RPMI7951 (cell line): Measurements from ENCODE around the gene COPS7A. TPM values are rescaled to one million over a fixed set of nuclear protein-coding genes. Genes with fewer than 3 reads are reported as not detected.

Experiments used
- DNase-seq: peaks from one replicate; pipeline ENCODE4 v3.0.0-alpha.2; 2012; ENCODE audit warnings: low read depth
- total RNA-seq: library from RNA; depleted of rRNA; stranded (reverse); fragments of >200 nt; shearing (Covaris generic); gene quantifications from 2 replicates; pipeline ENCODE4 v1.2.3, GENCODE V29; 2014

Gene COPS7A
- total RNA-seq, 1 experiment from 2014 or later, result 63.3 TPM

DNA sequence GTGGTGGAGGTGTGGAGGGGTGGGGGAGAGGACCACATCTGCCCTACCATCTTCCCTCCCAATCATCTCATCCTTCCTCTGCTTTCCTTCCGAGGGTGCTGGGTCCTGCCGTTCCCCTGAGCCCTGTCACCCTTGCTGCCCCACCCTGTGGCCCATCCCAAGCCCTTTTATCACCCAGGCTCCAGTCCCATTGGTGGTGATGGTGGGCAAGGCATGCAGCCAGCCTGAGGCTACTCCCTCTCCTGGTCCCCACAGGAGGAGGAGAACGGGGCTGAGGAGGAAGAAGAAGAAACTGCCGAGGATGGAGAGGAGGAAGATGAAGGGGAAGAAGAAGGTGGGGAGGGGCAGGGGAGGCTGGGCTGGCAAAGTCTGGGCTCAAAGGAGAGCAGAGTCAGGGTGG lies 45.8 kb downstream of the COPS7A start:
- DNase-seq, result no peak

DNA sequence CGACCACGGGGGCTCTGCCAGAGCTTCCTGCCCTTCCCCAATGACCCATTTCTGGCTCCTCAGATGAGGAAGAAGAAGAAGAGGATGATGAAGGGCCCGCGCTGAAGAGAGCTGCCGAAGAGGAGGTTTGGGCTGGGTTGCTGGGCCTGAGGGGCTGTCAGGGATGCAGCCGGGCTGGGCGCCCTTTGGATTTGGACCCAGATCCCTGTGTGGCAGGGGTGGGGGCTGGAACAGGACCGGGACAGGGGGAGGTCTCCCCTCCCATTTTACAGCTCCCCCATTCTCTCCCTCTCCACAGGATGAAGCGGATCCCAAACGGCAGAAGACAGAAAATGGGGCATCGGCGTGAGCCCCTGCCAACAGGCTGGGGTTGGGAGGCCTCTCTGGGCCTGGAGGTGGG lies 46.2 kb downstream of the COPS7A start:
- no peak for DNase-seq

GRCh38 chr12:6770600-6770999 lies 46.8 kb downstream of the COPS7A start:
- DNase-seq, result no peak

DNA sequence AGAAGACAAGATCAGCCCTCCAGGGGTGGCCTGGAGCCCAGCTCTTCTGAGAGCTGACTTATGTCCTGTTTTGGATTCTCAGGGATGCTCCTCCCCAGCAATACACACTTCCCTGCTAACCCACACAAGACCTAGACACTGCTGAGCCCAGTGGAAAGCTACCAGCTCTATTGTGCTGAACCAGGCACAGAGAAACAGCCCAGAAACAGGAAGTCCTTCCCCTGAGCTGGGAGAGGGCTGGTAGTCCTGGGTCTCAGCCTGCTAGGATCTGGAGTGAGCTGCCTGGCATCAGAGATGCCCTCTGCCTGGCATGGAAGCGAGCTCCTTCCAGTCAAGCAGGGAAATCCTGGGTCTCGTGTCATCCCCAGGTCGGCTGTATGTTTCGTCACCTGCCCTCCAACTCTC lies 47.2 kb downstream of the COPS7A start:
- DNase-seq, result no peak

DNA sequence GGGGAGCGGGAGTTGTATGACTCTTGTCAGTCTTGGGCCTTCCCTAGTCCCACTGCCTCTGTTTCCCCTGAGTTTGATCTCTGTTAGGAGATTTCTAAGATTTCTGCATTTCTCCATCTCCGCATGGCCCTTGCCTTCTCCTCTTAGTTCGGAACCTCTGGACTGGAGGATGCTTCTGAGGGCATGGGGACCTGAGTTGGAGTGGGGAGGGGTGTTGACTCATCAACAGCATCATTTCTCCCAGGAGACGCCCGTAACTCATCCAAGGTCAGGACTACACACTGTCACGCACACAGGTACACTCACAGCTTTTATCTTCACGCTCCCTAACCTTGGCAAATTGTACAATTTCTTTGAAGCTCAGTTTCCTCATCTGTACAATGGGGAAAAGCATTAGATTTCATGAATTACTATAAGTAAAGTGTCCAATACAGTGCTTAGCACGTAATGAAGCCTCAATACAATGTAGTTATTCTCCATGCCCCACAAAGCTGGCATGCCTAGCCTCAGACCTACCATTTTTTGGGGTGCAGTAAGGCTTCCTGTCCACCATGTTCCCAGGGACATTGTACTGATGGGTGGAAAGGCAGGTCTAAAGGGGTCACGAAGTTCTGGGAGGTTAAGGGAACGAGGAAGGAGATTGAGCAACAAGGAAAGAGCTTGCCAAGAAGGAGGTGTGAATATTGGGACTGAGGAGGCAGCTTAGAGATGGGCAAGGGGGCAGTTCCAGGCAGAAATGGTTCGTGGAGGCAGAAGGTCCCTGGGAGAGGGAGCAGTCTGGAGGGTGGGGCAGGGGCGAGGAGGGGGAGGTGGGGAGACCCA lies 47.9 kb downstream of the COPS7A start:
- no peak for DNase-seq

DNA sequence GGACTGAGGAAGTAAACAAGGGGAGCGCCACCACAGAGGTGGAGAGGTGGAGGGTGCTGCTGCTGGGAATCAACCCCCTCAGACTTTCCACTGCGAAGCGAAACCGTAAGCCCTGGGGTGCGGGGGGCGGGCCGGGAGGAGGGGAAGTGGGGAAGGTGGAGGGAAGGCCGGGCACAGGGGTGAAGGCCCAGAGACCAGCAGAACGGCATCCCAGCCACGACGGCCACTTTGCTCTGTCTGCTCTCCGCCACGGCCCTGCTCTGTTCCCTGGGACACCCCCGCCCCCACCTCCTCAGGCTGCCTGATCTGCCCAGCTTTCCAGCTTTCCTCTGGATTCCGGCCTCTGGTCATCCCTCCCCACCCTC lies 48.5 kb downstream of the COPS7A start, which contains the start of gene LAG3:
Gene LAG3 (plus strand): TSS at position 190 of the 365 bp plus-strand sequence. CDS start 333 bp downstream, outside the sequence.
- DNase-seq, result no peak

DNA sequence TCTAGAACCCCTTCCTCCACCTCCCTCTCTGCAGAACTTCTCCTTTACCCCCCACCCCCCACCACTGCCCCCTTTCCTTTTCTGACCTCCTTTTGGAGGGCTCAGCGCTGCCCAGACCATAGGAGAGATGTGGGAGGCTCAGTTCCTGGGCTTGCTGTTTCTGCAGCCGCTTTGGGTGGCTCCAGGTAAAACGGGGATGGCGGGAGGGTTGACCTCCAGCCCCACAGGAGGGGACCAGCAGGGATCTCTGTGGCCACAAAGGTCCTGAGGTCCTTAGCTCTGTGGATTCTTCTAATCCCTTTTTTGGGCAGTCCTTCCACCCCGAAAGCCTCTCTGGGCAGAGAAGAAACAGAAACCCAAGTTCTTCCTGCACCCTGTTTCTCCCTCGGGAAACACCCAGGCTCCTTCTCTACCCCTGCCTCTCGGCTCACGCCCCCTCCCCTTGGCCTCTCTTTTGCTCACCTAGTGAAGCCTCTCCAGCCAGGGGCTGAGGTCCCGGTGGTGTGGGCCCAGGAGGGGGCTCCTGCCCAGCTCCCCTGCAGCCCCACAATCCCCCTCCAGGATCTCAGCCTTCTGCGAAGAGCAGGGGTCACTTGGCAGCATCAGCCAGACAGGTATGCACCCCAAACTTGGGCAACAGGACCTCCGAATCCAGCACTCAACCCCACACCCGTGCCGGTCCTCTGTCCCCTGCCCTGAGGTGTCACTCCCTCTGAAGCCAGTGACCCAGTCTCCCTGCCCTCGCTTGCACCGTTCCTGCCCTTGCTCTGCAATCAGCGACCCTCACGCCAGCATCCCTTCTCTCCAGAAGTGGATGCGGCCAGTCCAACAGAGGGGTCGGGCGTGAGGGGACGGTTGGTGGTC lies 49.1 kb downstream of the COPS7A start:
- no peak for DNase-seq

GRCh38 chr12:6773590-6774351 lies 49.9 kb downstream of the COPS7A start:
- DNase-seq, result no peak

DNA sequence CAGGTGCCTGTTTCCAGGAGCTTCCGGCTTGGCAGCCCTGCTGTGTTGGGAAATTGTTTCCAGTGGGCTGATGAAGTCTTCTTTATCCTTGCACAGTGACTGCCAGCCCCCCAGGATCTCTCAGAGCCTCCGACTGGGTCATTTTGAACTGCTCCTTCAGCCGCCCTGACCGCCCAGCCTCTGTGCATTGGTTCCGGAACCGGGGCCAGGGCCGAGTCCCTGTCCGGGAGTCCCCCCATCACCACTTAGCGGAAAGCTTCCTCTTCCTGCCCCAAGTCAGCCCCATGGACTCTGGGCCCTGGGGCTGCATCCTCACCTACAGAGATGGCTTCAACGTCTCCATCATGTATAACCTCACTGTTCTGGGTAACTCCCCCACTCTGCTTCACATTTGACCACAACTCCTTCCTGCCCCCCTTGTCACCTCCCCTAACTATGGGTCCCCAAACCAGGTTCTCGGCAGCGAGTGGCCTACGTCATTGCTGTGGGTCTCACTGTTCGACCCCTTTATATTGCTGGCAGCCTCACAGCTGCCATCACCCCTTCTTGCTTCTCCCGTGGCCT lies 50.7 kb downstream of the COPS7A start:
- DNase-seq, result no peak

DNA sequence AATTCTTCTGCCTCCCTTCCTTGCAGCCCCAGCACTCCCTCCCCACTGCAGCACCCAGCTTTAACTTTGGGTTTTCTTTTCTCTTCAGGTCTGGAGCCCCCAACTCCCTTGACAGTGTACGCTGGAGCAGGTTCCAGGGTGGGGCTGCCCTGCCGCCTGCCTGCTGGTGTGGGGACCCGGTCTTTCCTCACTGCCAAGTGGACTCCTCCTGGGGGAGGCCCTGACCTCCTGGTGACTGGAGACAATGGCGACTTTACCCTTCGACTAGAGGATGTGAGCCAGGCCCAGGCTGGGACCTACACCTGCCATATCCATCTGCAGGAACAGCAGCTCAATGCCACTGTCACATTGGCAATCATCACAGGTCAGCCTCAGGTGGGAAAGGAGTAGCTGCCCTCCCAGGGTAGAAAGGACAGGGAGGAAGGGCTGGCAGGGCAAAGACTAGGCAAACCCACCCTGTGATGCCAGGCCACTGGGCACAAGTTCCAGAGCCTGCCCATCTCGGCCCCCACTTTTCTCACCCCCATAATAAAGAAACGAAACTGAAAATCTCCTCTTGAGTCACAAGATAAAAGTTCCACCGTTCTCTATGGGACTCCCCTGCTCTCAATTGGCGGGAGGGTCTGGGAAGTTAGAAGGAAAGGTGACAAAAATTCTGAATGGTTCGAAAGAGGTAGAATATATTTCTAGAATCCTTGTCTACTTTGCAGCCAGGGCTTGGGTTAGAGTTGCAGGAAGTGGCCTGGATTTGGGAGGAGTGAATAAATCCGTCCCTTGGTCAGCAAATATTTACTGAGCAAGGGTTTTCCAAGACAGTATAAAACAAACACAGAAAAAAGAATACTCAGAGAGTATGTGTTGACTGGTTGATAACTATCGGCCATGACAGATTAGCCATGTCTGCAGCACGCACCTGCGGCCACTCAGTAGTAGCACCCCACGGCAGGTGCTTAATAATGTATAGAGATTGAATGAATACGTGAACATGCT lies 51.6 kb downstream of the COPS7A start:
- no peak for DNase-seq

DNA sequence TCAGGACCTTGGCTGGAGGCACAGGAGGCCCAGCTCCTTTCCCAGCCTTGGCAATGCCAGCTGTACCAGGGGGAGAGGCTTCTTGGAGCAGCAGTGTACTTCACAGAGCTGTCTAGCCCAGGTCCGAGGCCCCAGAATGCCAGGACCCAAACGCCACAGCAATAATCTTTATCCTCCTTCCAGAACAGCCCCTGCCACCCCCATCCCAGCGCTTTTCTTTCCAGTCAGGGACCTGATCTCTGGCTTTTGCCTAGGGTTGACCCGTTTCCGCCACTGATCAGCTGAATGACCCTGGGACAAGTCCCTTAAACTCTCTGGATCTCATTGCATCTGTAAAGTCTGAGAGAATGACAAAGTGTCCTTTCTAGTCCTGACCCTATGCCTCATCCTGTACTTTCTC lies 53.5 kb downstream of the COPS7A start:
- no peak for DNase-seq

DNA sequence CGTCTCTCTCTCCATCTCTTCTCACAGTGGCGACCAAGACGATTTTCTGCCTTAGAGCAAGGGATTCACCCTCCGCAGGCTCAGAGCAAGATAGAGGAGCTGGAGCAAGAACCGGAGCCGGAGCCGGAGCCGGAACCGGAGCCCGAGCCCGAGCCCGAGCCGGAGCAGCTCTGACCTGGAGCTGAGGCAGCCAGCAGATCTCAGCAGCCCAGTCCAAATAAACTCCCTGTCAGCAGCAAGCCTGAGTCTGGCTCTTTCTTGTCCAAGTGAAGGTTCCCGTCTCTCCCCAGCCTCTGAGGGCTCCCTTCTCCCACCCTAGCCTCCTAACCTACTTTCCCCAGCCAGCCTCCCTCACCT lies 54.3 kb downstream of the COPS7A start:
- DNase-seq, result peak; percentile 29

DNA sequence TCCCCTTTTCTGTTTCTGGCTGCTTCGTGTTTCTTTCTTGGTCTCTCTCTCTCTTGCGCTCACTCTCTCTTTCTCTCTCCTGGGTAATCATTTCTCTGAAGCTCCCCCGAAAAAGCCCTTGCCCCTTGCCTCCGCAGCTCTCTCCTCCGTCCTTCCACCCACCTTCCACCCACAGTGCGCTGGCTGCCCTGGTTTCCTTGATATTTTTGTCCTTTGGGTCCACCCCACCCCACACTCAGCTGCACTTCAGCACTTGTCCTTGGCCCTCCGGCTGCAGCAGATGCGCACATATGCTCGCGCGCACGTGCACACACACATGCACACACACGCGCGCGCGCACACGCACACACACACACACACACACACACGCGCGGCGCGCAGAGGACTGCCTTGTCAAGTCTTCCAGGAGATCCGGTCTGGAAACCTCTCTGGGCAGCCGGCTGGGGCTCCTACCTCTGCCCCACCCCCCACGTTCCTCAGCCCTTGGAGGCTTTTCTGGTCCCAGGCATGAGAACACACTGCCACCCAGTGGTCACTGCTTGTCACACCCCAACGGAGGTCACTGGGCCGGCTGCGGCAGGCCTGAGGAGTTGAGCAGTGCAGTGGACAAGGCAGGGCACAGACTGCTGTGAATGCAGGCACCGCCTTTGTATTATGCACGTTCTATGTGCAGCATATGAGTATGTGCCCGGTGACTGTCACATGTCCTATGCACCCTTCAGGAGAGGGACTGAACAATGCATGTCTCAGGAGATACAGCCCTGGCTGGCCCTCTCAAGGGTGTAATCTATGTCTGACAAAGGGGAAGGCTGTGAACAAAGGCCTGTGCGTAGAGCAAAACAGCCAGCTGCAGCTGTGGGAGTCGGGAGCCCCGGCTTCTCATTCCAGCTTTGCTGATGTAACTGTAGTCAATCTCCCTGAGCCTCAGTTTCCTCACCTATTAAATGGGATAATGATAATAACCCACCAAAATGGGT lies 55.0 kb downstream of the COPS7A start:
- DNase-seq, result peak; percentile 91

DNA sequence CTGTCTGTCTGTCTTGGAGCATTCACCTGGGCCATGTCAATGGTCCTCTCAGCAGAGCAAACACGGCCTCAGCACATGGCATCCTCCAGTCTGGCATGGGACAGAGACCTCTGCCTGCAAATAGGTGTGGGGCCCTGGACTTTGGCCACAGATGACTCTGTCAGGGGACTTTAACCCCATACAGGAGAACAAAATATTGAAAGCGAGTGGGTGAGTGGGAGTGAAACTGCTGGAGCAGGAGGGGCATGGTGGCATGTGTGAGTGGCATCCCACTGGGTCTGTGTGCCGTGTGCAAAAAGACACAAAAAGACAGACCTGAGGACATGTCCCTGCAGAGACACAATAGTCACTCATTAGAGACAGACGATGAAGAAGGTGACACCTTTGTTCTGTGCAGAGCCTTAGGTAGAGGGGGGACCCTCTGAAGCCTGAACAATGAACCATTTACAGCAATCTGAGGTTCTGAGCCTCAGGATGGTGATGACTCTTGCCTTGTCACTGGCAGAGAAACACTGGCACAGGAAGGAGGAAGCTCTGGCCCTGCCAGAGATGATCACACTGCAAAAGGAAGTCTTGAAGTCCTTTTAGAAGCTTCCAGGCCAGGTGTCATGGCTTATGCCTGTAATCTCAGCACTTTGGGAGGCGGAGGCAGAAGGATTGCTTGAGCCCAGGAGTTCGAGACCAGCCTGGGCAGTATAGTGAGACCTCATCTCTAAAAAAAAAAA lies 56.0 kb downstream of the COPS7A start:
- DNase-seq, result no peak

DNA sequence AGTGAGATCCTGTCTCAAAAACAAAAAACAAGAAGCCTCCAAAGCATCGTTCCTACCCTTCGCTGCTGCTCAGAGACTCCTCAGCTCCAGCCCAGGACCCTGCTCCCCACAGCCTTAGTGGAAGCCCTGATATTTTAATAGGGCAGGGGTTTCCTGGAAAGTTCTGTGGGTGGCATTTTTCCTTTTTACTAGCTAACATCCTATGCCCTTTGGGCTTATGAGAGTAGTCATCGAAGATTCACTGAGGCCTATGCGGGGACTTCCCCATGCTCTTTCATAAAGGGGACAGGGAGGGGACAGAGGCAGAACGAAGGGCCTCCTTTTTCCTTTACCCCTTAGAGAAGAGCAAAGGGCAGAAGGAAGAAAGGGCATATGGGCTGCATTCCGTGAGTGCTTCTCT lies 56.7 kb downstream of the COPS7A start:
- no peak for DNase-seq
